Liver (tissue), 3 donors: ENCODE results near the gene IGDCC3.

Experiments used
- ATF3 ChIP-seq: IDR thresholded peaks from 2 replicates; pipeline ENCODE4 v1.6.1; 2016; ENCODE audit warnings: antibody characterized with exemption
- CTCF ChIP-seq: fragments of 150-350 bp; IDR thresholded peaks from 2 replicates; pipeline ENCODE4 v1.5.1; 2017; ENCODE audit warnings: improper control_type of control experiment, low read depth, low read length; ENCODE audit not compliant: missing input control
- EGR1 ChIP-seq, 2 donors: IDR thresholded peaks; 2 replicates each; pipeline ENCODE4 v1.6.1; 2016 to 2018; ENCODE audit warnings: antibody characterized with exemption in 2 of 2, low read depth in 2 of 2
- FOXA1 ChIP-seq: IDR thresholded peaks from 2 replicates; pipeline ENCODE4 v1.6.1; 2016; ENCODE audit warnings: antibody characterized with exemption
- GABPA ChIP-seq, 2 donors: IDR thresholded peaks in 1 of 2; conservative IDR thresholded peaks in 1 of 2; 2 replicates each; pipeline ENCODE4 v1.6.1; 2016; ENCODE audit warnings: antibody characterized with exemption in 2 of 2, mild to moderate bottlenecking in 1 of 2, moderate library complexity in 1 of 2
- HNF4A ChIP-seq, 2 donors: conservative IDR thresholded peaks; 2 replicates each; pipeline ENCODE4 v1.6.1; 2016; ENCODE audit warnings: antibody characterized with exemption in 2 of 2, mild to moderate bottlenecking in 2 of 2
- JUND ChIP-seq, 2 donors: IDR thresholded peaks; 2 replicates each; pipeline ENCODE4 v1.6.1; 2016; ENCODE audit warnings: antibody characterized with exemption in 2 of 2
- MAX ChIP-seq: IDR thresholded peaks from 2 replicates; pipeline ENCODE4 v1.6.1; 2016; ENCODE audit warnings: antibody characterized with exemption
- RAD21 ChIP-seq, 2 donors: IDR thresholded peaks; 2 replicates each; pipeline ENCODE4 v1.6.1; 2016; ENCODE audit warnings: antibody characterized with exemption in 2 of 2, mild to moderate bottlenecking in 2 of 2
- REST ChIP-seq: IDR thresholded peaks from 2 replicates; pipeline ENCODE4 v1.6.1; 2016; ENCODE audit warnings: antibody characterized with exemption, mild to moderate bottlenecking
- SP1 ChIP-seq: IDR thresholded peaks from 2 replicates; pipeline ENCODE4 v1.6.1; 2018; ENCODE audit warnings: antibody characterized with exemption, mild to moderate bottlenecking
- TAF1 ChIP-seq: conservative IDR thresholded peaks from 2 replicates; pipeline ENCODE4 v1.6.1; 2016; ENCODE audit warnings: antibody characterized with exemption, mild to moderate bottlenecking
- YY1 ChIP-seq: IDR thresholded peaks from 2 replicates; pipeline ENCODE4 v1.6.1; 2016; ENCODE audit warnings: antibody characterized with exemption, mild to moderate bottlenecking
- ZBTB33 ChIP-seq: IDR thresholded peaks from 2 replicates; pipeline ENCODE4 v1.6.1; 2016; ENCODE audit warnings: antibody characterized with exemption
- donor health status: healthy.
- donor health status: healthy.

- TF ChIP-seq CTCF (no peak), REST (no peak), ZBTB33 (no peak), EGR1 (IDR thresholded peaks at IDR 0.05; ENCODE audit: low read depth in 2 of 2) (no peak), GABPA (IDR thresholded peaks at IDR 0.05 in 1 of 2, conservative IDR thresholded peaks at IDR 0.05 in 1 of 2) (no peak), JUND (IDR thresholded peaks at IDR 0.05) (no peak), HNF4A (conservative IDR thresholded peaks at IDR 0.05) (no peak), RAD21 (IDR thresholded peaks at IDR 0.05) (no peak), ATF3 (no peak), YY1 (no peak), MAX (no peak), SP1 (no peak), TAF1 (no peak), FOXA1 (no peak)
Observed at GRCh38 chr15:65332391-65333147, 45.2 kb downstream of the IGDCC3 start.
